Raji (cell line): ENCODE measurements around the gene STK11IP.

ENCODE experiments used
- POLR2A ChIP-seq: IDR thresholded peaks from 2 replicates; pipeline ENCODE4 v1.6.1; 2011; ENCODE audit warnings: low read depth, low read length, control low read depth; ENCODE audit not compliant: insufficient read depth

The STK11IP gene

GRCh38 chr2:219661197-219661954 lies 63.7 kb downstream of the STK11IP start:
- TF ChIP-seq POLR2A = no peak

DNA sequence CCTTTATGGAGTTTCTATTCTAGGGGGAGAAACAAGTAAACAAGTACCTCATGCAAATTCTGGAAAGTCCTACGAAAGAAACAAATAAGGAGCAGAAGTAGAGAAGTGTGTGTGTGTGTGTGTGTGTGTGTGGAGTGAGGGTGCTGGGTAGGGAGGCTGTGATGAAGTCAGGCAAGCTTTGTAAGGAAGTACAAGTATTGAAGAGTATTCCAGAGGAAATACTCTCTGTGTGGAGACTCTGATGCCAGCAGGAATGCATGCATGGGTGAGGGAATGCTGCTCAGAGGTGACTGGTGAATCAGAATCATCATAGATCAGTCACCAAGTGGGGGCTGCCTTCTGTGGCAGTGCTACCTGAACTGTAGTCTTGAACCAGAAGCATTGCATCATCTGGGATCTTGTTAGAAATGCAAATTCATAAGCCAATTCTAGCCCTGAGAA lies 64.3 kb downstream of the STK11IP start:
- TF ChIP-seq POLR2A = no peak

DNA sequence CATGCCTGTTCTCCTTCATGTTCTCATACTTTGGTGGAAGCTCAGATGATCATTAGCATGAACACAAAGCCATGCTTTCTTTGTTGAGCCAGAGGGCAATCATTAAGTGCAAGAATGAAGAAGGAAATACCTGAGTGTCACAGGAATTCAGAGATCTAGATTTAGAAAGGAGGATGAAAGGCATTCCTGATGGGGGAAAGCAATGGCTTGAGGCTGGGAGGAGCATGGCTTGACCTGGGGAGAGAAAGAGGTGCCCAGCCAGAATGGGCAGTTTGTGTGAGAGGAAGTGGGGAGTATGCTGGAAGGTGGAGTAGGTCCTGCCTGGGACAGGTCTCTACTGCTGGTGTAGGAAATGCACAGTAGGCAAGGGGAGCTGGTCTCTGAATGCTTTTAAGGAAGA lies 64.9 kb downstream of the STK11IP start:
- TF ChIP-seq POLR2A = no peak

DNA sequence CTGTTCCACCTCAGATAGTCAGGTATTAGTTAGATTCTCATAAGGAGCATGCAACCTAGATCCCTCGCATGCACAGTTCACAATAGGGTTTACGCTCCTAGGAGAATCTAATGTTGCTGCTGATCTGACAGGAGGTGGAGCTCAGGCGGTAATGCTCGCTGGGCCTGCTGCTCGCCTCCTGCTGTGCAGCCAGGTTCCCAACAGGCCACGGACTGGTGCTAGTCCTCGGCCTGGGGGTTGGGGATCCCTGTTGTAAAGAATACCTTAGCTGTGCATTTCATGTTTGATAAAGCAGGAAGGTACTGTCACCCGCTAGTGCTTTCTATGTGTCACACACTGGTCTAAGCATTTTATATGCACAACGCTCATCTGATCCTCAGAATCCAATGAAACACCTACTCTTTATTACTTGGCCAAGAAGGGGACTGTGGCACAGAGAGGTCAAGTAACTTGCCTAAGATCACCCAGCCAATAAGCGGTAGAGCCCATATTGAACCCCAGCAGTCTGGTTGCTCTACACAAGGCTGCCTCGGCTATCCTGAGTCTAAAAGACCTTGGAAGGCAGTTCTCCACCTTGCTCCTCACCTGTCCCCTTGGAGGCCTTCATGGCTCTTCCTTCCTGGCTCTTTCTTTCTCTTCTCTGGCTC lies 65.6 kb downstream of the STK11IP start:
- no peak for TF ChIP-seq POLR2A

- TF ChIP-seq POLR2A = no peak
Measured at GRCh38 chr2:219664041-219664440, 66.4 kb downstream of the STK11IP start.

- no peak for TF ChIP-seq POLR2A
Measured at GRCh38 chr2:219664944-219665343, 67.3 kb downstream of the STK11IP start.

DNA sequence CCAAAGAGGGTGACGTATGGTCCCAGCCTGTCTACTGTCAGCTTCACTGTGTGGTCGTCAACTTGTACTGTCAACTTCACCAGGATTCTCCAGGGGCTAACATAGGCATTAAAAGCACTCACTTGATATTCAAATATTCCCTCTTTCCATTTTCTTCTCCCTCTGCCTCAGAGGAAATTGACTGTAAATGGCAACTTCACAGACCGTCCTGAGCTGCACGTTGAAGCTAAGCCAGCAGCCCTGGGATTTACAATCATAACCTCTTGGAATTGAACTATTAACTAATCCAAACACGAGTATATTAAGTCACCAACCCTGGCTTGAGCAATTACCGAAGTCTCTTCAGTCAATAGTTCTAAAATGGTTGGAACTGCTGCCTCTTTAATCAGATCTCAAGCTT lies 68.3 kb downstream of the STK11IP start:
- TF ChIP-seq POLR2A = no peak
